HG03565 (cell line): ENCODE results near the gene ABCA7.

ENCODE experiments used
- ATAC-seq: cut with Tn5 transposase; IDR thresholded peaks from one replicate; pipeline ENCODE4 v1.9.1; 2021; ENCODE audit warnings: mild to moderate bottlenecking, moderate library complexity; ENCODE audit not compliant: unreplicated experiment

ABCA7 gene

DNA sequence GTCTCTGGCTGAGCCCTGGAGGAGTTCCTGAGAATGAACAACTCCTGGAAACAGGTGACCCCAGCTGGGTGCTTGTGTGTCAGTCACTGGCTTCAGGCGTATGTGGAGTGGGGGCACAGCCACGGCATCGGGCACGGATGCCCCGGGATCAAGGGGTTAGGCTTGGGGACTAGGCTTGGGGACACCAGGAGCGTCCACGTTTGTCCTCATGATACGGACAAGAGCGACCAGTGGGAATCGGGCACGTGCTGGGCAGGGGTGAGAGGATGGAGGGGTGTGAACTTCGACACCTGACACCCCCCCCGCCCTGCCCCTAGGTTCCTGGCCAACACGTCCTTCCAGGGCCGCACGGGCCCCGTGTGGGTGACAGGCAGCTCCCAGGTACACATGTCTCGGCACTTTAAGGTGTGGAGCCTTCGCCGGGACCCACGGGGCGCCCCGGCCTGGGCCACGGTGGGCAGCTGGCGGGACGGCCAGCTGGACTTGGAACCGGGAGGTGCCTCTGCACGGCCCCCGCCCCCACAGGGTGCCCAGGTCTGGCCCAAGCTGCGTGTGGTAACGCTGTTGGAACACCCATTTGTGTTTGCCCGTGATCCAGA lies 35.6 kb upstream of the ABCA7 start:
- no peak for ATAC-seq

- no peak for ATAC-seq
Observed at GRCh38 chr19:1004803-1005664, 34.9 kb upstream of the ABCA7 start.

GRCh38 chr19:1006711-1007398 lies 33.1 kb upstream of the ABCA7 start:
- no peak for ATAC-seq

DNA sequence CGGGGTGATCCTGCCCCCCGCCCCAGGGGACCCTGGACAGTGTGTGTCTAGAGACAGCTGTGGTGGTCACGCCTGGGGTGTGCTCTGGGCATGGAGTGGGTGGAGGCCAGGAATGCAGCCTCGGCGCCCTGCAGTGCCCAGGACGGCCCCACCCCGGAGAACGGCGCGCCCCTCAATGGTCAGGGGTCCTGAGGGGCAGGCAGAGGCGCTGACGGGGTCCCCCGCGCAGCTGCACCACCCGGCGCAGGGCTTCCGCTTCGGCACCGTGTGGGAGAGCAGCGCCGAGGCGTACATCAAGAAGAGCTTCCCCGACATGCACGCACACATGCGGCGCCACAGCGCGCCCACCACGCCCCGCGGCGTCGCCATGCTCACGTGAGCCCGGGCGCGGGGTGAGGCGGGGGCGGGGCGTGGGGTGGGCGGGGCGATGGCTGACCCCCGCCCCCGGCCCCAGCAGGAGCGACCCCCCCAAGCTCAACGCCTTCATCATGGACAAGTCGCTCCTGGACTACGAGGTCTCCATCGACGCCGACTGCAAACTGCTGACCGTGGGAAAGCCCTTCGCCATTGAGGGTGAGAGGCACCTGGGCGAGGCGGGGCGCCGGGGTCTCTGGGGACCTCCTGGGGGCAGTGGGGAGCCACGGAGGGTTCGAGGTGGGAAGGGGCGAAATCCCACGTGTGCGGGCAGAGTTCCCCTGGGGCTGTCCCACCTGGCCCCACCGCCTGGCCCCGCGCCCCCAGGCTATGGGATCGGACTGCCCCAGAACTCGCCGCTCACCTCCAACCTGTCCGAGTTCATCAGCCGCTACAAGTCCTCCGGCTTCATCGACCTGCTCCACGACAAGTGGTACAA lies 32.3 kb upstream of the ABCA7 start:
- ATAC-seq: no peak

- ATAC-seq: no peak
Observed at GRCh38 chr19:1008268-1009040, 31.5 kb upstream of the ABCA7 start.

- ATAC-seq: no peak
Observed at GRCh38 chr19:1009041-1009980, 30.6 kb upstream of the ABCA7 start.

DNA sequence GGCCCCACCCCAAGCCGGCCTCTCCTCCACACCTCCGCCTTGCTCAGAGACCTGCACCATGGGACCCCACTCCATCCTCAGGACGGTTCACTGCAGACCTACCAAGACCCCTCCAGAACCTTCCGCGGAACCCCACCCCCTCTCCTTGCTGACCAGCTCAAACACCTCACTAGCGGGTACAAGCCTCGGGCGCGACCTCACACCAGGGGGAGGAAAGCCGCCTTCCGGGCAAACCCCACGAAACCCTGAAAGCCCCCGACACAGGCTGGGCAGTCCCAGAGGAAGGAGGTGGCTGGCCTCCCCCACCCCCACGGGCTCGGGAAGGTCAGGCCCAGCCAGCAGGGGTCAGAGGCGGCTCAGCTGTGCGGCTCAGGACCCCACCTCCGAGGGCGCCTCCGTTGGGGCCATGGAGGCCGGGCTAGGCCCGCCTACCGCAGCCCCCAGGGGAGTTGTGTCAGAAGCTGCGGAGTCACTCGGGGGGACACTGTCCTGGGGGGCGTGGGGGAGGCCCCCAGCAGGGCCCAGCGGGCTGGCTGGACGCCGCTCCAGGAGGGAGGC lies 29.8 kb upstream of the ABCA7 start:
- ATAC-seq: no peak

- no peak for ATAC-seq
Observed at GRCh38 chr19:1010586-1011510, 29.1 kb upstream of the ABCA7 start.

- ATAC-seq: no peak
Observed at GRCh38 chr19:1011831-1012333, 28.0 kb upstream of the ABCA7 start.

DNA sequence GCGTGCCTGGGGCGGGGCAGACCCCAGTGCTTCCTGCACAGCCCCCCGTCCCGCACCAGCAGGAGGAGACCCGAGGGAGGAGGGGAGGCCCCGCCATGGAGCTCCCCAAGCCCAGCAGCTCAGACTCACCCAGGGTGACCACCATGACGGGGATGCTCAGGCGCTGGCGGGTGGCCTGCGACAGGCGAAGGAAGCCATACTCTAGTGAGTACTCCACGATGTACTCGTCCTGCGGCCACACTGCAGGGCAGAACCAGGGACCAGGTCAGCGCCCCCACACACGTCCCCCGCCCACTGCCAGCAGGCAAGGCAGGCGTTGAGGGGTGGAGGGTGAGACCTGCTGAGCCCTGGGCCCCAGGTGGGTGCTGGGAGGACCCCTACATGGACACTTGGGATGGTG lies 27.6 kb upstream of the ABCA7 start:
- ATAC-seq: no peak

- no peak for ATAC-seq
Observed at GRCh38 chr19:1013218-1013617, 26.7 kb upstream of the ABCA7 start.

- no peak for ATAC-seq
Observed at GRCh38 chr19:1014161-1015060, 25.5 kb upstream of the ABCA7 start.

DNA sequence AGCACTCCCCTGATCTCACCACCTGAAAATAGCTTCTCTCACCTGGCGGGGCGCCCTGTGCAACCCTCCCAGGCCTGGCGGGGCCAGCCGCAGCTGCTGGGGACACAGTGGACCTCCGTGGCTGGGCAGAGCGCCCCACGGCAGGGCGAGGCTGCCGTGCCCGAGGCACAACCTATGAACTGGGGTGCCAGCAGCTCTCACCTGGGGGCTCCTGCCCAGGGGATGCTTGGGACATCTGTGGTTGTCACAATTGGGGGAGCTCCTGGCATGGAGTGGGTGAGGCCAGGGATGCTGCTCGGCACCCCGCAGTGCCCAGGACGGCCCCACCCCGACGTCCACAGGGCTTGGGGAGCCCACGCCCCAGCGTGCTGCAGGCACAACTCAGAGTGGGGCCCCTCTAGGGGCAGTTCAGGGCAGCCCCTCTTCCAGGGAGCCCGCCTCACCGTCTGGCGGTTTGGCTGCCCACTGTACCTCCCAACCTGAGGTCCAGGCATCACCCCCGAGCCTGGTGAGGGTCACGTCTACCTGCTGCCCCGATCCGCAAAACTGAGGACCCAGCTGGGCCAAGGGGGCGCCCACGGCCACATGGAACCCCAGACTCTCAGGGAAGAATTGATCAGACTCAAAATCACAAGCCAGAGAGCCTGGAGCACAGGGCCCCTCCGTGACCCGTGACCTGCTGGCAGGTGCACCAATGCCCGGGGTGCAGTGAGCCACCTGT lies 24.7 kb upstream of the ABCA7 start:
- no peak for ATAC-seq

- no peak for ATAC-seq
Observed at GRCh38 chr19:1015782-1016646, 23.9 kb upstream of the ABCA7 start.

DNA sequence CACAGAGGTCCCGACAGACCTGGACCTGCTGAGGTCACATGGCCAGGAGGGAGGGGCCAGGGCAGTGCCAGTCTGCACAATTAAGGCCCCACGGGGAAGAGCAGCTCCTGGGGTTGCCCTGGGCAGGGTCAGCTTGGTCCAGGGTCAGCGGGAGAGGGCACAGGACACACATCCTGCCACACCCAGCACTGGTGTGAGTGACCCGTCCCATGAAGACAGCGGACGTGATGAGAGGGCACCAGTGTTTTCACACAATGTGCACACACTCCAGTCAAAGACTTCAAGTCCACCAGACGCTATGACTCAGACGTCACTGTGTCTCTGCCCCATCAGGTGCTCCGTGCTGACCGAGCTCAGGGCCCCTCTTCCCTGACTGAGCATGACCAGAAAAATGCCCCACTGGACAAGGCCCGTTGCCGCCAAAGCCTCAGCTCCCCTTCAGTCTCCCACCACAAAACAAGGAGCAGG lies 23.2 kb upstream of the ABCA7 start:
- no peak for ATAC-seq
